GM19025 (cell line): Measurements from ENCODE around the gene FAM131A.
"Not testable (repeated sequence)": the region's sequence is repeated elsewhere in the genome, so short reads cannot be mapped to it uniquely, and the experiment has no call there.

ENCODE experiments used
- ATAC-seq: cut with Tn5 transposase; IDR thresholded peaks from one replicate; pipeline ENCODE4 v1.9.1; 2021; ENCODE audit warnings: mild to moderate bottlenecking, low read depth, moderate library complexity; ENCODE audit not compliant: unreplicated experiment

The FAM131A gene

DNA sequence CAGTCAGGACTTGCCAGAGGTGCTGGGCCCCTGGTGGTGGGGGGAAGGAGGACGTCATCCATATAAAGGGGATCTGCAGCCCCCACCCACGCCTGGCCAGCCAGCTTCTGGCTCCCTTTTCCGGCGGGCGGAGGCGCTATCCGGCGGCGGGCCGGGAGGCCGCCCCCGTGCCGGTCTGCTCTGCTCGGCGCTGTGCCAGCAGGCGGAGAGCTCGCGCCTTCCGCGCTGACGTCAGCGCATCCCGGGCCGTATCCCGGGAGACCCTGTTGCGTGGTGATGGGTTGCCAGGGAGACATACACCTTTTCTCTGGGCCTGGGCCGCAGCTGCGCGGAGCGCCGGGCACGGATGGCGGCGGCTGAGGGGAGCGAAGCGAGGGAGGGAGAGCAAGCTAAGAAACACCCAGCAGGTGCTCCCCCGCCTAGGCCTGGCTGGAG lies 1.1 kb downstream of the FAM131A start:
- ATAC-seq, result no peak

DNA sequence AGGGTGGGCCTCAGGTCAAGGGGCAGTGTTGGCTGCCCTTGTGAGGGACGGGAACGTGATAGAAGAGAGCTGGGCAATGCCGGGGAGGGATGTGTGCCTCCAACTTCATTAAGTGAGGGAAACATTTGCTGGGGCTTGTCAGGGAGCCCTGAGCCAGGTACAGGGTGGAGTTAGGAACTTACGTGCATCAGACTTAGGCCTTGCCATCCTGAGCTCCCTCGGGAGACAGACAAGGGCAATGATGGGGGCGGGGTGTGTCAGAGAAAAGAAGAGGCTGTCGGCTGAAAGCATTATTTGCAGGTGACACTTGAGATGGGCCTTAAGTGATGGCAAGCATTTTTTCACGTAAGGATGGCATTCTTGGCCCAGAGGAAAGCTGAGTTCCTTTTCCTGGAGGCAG lies 1.6 kb downstream of the FAM131A start:
- no peak for ATAC-seq

DNA sequence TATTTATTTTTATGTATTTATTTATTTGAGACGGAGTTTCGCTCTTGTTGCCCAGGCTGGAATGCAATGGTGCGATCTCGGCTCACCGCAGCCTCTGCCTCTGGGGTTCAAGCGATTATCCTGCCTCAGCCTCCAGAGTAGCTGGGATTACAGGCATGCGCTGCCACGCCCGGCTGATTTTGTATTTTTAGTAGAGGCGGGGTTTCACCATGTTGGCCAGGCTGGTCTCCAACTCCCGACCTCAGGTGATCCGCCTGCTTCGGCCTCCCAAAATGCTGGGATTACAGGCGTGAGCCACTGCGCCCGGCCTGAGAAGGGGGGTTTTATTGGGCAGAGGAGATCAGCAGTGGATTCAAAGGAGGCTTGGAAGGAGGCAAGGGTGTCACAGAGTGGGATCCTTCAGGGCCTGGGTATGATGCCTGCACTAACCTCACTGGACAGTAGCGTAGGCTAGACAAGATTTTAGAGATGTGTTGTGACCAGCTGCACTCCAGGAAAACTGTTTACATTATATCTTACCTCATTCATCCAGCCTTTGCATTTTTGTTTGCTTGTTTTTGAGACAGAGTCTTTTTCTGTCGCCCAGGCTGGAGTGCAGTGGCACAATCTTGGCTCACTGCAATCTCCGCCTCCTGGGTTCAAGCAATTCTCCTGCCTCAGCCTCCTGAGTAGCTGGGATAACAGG lies 2.2 kb downstream of the FAM131A start:
- ATAC-seq, result not testable (repeated sequence)

DNA sequence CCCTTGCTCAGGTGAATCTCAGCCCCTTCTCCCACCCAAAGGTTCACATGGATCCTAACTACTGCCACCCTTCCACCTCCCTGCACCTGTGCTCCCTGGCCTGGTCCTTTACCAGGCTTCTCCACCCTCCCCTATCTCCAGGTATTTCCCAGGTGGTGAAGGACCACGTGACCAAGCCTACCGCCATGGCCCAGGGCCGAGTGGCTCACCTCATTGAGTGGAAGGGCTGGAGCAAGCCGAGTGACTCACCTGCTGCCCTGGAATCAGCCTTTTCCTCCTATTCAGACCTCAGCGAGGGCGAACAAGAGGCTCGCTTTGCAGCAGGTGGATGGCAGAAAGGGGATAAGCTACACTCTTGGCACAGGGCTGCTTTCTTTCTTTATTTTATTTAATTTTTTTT lies 4.5 kb downstream of the FAM131A start:
- ATAC-seq, result no peak

DNA sequence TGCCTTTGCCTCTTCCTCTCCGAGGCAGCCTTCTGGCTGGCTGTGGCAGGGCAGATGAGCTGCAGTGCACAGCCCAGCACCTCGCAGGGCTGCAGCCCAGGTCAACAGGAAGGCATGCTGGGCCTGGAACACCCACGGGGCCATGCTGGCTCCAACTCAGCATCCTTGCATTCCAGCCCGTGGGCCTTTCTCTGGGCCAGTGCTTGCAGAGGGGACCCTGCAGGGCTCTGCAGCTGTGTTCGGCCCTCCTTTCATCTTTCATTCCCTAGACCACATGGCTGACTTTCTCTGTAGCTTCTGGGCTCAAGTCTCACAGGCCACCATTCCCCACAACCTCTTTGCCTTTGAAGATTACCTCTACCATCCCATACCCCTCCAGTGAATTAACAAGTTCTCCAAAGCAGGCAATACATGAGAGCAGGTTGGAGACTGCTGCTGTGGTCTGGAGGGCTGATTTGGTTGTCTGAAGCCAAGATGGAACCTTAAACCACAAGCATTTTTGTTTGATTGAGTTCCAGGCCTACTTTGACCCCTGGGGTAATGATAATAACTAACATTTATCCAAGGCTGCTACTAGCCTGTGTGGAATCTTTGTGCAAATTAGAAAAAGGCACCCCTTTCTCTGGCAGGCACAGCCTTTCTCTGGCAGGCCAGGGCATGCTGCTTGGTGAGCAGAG lies 5.9 kb downstream of the FAM131A start:
- ATAC-seq, result no peak

DNA sequence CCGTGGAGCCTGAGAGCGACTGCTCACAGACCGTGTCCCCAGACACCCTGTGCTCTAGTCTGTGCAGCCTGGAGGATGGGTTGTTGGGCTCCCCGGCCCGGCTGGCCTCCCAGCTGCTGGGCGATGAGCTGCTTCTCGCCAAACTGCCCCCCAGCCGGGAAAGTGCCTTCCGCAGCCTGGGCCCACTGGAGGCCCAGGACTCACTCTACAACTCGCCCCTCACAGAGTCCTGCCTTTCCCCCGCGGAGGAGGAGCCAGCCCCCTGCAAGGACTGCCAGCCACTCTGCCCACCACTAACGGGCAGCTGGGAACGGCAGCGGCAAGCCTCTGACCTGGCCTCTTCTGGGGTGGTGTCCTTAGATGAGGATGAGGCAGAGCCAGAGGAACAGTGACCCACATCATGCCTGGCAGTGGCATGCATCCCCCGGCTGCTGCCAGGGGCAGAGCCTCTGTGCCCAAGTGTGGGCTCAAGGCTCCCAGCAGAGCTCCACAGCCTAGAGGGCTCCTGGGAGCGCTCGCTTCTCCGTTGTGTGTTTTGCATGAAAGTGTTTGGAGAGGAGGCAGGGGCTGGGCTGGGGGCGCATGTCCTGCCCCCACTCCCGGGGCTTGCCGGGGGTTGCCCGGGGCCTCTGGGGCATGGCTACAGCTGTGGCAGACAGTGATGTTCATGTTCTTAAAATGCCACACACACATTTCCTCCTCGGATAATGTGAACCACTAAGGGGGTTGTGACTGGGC lies 7.3 kb downstream of the FAM131A start:
- no peak for ATAC-seq

DNA sequence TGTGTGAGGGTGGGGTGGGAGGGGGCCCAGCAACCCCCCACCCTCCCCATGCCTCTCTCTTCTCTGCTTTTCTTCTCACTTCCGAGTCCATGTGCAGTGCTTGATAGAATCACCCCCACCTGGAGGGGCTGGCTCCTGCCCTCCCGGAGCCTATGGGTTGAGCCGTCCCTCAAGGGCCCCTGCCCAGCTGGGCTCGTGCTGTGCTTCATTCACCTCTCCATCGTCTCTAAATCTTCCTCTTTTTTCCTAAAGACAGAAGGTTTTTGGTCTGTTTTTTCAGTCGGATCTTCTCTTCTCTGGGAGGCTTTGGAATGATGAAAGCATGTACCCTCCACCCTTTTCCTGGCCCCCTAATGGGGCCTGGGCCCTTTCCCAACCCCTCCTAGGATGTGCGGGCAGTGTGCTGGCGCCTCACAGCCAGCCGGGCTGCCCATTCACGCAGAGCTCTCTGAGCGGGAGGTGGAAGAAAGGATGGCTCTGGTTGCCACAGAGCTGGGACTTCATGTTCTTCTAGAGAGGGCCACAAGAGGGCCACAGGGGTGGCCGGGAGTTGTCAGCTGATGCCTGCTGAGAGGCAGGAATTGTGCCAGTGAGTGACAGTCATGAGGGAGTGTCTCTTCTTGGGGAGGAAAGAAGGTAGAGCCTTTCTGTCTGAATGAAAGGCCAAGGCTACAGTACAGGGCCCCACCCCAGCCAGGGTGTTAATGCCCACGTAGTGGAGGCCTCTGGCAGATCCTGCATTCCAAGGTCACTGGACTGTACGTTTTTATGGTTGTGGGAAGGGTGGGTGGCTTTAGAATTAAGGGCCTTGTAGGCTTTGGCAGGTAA lies 8.1 kb downstream of the FAM131A start:
- no peak for ATAC-seq

DNA sequence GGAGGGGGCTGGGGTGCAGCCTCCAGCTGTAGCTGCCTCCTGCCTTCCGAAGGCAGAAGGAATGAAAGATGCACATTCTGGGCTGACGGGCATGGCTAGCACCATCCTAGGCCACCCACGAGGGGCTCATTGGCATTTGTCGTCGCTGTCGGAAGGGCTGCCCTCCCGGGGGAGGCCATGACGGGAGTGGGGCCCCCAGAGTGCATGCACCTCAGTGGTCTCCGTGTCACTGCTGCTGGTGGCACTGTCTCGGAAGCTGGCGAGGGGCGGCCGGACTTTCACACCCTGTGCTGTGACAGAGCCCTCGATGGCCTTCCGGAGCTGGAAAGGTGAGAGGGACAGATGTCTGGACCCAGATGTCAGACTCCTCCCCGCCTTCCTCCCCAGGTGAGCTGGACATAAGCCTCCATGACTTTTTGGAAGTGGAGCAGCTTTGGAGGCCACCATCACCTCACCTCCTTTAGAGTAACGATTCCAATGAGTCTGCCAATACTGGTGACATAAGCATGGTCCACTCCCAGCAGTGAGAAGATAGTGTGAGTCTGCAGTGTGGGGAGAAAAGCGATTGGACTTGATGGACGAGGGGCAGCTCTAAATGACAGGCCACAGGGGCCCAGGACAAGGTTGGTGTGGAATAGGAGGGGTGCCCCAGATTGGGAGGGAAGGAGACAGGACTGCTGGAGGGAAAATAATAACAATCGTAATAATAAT lies 9.2 kb downstream of the FAM131A start:
- ATAC-seq, result no peak

DNA sequence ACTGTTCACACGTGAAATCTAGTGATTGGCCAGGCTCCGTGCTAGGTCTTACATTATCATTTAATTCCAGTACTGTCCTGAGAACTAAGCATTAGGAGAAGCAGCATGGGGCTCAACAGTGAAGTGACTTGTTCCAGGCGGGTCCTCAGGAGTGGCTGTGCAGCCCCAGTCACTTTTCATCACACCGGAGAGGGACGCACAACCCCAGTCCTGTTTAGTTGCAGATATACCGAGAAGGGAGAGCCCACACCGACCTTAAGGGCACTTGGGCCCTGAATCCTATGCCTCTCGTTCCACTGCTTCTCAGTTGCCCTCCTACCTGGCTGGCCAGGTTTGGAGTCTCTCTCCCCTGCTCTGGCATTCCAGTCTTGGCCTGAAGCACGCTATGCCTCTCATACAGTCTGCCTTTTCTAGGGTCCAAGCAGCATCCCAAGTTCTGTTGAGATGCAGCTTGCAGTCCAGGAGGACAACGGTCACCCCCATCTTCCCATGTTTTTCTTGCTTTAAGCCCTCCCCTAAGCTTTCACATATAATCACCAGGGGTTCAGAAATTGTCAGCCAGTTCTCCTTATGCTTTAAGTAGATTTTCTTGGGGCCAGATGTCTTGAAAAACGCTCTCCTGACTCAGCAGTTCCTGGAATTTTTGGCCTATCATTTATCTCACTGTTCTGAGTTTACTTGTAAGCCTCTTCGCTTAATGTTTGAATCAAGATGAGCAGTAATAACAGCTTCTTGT lies 10.1 kb downstream of the FAM131A start:
- no peak for ATAC-seq

DNA sequence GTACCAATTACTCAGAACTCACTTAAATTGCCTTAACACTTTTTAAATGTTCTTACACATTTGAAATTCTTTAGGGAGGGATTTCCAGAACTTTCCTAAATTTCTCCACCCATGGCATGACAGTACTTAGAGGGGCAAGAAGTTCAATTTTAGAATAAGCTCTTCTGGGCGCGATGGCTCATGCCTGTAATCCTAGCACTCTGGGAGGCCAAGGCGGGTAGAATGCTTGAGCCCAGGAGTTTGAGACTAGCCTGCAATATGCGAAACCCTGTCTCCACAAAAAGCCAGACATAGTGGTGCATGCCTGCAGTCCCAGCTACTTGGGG lies 10.6 kb downstream of the FAM131A start:
- ATAC-seq, result no peak

DNA sequence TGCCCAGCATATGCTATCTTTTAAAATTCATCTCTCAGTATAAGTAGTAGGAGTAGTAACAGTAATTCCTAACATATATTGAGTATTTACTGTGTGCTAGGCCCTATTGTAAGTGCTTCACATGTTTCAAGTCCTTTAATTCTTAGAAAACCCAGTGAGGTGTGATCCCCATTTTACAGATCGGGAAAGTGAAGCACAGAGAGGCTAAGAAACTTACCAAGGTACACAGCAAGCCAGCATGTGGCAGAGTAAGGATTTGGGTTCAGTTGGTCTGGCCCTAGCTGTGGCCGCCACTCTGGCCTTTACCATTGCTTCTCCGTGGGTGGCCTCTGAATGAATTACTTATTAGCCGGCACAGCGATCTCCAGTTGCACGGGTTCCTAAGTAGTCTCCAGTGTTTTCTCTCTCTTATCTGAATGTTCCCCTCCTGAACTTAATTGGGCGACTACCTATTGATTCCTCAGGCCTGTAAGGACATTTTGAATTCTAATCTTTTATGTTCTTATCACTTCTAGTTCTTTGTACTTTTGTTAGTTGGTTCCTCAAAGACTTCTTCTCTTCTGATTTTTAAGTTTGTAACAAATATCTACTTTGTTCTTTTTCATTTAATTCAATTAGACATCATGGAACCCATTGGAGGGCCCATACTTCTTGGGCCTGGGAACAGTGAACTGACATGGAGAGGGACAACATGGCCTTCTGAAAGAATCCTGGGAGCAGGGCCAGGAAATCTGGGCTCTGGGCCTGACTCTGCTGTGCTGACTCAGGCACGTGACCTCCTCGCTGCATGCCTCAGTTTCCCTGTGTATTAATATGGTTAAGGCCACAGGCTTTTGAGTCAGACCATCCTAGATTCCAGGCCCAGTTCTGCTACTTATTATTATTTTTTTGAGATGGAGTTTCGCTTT lies 12.4 kb downstream of the FAM131A start:
- ATAC-seq, result no peak

DNA sequence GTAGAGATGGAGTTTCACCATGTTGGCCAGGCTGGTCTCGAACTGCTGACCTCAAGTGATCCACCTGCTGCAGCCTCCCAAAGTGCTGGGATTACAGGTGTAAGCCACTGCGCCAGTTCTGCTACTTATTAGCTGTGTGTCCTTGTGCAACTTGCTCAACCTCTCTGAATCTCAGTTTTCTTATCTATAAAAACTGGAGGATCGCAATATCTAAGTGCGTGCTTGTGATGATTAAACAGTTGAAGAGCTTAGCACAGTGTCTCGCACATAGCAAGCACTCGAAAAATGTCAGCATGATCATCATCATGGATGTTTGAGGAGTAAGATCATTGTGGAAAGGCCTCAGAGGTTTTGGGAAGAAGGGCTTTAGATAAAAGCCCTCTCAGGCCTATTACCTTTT lies 13.2 kb downstream of the FAM131A start:
- ATAC-seq, result no peak

DNA sequence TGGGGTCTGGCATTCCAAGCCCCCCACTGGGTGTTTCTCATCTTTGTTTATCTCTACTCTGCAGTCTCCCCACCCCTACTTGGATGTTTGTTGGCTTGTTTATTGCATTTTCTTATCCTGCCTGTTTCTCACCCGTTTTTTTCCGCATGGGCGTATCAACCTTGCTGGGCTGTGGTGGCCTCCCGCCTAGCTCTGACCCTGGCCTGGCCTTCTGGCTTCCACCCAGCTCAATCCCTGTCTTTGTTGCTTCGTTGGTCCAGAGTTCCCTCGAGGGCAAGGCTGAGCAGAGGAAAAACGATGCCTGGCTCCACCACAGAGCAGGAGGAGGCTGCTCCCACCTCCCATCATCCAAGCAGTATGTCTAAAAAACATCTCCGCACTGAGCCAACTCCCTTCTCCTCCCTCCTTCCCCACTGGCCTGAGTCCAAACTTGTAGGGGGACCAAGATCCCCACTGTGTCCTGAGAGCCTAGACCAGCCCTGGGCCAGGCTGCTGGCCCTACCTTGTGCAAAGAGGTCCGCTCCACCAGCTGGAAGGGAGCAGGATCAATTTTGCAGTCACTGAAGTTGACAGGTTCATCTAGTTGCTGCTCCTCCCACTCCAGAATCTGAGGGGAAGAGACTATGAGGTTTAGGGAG lies 14.2 kb downstream of the FAM131A start:
- ATAC-seq, result no peak

DNA sequence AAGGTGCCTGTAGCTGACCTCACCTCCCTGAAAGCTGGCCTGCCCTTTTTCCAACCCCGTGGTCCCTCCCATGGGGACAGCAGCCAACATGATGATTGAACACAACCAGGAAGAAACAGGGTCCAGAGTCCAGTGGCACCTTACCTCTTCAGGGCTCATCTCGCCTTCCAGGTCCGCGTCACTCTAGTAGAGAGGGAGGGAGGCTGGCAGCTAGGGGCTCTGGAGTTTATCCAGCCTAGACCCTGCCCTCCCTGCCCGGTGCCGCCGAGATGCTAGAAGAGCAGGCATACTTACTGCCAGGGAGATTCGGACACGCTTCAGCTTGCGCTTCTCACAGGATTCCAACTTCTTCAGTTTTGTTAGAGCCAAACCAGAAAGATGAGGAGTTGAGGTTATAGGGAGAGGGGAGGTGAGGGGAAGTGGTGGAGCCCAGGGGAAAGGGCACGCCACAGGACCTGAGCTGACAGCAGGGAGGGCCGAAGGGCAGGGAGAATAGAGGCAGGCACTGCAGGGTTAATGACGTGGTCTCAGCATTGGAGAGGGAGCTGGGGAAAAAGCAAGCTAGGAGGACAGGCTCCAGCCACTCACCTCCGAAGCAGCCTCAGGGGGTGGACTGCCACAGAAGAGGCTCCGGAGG lies 14.9 kb downstream of the FAM131A start:
- ATAC-seq, result no peak

DNA sequence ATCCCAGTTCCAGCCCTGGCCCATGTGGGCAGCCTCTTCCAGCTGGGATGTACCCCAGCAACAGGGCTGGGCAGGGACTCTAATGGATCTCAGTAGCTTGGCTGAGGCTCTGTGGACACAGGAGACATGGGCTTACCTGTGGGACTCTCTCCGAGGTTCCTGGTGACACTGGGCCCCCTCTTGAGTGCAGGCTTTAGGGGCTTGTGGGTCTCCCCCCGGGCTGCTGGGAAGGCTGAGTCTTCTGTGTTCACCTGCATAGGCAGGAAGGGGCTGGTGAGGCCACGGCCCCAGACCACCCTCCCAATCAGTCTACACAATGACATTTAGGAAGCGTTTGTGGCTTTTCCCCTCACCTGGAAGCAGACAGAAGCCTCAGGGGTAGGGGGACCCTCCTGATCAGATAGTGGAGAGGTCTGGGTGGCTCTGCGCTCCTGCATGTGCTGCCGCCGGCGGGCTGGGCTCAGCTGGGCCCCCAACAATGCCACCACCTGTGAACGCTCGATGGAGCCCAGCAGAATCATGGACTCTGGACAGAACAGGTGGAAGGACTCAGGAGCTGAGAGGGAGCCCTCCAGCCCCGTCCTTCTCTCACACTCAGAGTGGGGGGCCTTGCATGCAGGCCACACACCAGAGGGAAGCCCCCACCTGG lies 15.6 kb downstream of the FAM131A start:
- ATAC-seq, result no peak

DNA sequence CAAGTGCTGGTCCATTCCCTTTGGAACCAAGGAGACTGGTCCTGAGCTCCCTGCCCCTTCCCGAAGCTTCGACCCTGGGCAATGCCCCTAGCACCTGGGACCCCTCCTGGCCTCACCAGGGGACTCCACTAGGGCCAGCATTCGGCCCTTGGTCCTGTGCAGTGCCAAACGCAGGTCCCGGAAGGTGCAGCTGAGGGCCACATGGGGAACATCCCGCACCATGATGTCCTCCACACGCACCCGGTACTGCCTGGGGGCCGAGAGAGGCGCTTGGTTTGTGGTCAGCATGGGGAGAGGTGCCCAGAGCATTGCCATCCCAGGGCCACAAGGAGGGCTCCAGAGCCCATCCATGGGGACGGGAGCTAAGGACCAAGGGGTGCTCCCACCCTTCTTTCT lies 16.1 kb downstream of the FAM131A start:
- ATAC-seq, result no peak

DNA sequence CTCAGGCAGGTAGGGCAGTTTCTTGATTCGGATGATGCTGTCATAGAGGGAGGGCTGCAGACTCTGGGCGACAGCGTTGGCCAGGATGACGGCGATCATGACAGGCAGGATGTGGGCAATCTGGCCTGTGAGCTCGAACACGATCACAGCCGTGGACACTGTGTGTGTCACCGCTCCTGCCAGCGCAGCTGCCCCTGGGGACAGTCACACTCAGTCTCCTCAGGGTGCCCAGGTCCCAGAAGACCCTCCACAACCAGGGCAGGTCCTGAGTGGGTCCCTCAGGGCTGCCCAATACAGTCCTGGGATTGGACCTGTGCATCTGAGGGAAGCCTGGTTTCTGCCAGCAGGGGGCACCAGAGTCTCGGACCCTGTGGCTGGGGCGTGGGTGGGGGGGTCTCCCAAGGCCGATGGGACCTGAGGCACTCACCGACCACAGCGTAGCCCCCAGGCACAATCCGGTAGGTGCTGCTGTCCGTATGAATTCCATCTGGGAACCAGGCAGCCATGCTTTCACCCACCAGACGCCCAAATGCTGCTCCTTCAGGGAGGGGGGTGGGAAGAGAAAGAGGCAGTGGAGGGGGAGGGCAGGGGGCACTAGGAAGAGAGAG lies 16.8 kb downstream of the FAM131A start:
- no peak for ATAC-seq
